H1 (cell line): ENCODE data around the gene TMCC3.

Experiments used
- ATF2 ChIP-seq: IDR thresholded peaks from 2 replicates; pipeline ENCODE4 v1.6.1; 2012; ENCODE audit warnings: low read length, inconsistent platforms
- CREB1 ChIP-seq: IDR thresholded peaks from 2 replicates; pipeline ENCODE4 v1.6.1; 2012; ENCODE audit warnings: inconsistent platforms
- CTCF ChIP-seq, 3 experiments: IDR thresholded peaks; 1 replicate in 2 of 3; 2 replicates in 1 of 3; pipeline versions ENCODE4 v1.5.1 to v1.6.1; 2011; ENCODE audit warnings: low read length in 3 of 3, mild to moderate bottlenecking in 3 of 3, inconsistent platforms in 2 of 3, low read depth in 1 of 3, moderate library complexity in 1 of 3; ENCODE audit not compliant: insufficient read depth in 1 of 3; ENCODE audit errors: control extremely low read depth in 1 of 3
- EZH2 ChIP-seq: fragments of 200-600 bp; sonication (generic); IDR thresholded peaks from 2 replicates; pipeline ENCODE4 v1.7.1; 2012; ENCODE audit warnings: low read depth, mild to moderate bottlenecking, moderate library complexity, low read length, inconsistent platforms; ENCODE audit not compliant: severe bottlenecking
- JUND ChIP-seq: IDR thresholded peaks from 2 replicates; pipeline ENCODE4 v1.6.1; 2011; ENCODE audit warnings: mild to moderate bottlenecking, improper control_type of control experiment, low read length
- YY1 ChIP-seq: IDR thresholded peaks from 2 replicates; pipeline ENCODE4 v1.6.1; 2011; ENCODE audit warnings: low read depth, mild to moderate bottlenecking, low read length

GRCh38 chr12:94673496-94673895 lies 23.1 kb upstream of the TMCC3 start:
- TF ChIP-seq JUND (no peak), CREB1 (no peak), CTCF (IDR thresholded peaks at IDR 0.05; ENCODE audit: control extremely low read depth in 1 of 3, insufficient read depth in 1 of 3, low read depth in 1 of 3, low read length in 3 of 3) (no peak), EZH2 (no peak), YY1 (no peak), ATF2 (no peak)
